Loucy (cell line): Measurements from ENCODE around the gene ESYT3.

Experiments used
- EZH2phosphoT487 ChIP-seq: fragments of 200-600 bp; IDR thresholded peaks from 2 replicates; pipeline ENCODE4 v1.6.1; 2018; ENCODE audit warnings: antibody characterized with exemption, mild to moderate bottlenecking, moderate library complexity, borderline replicate concordance
- TF ChIP-seq, protein P1 (sequence below): fragments of 200-600 bp; sonication (generic); conservative IDR thresholded peaks from 2 replicates; pipeline ENCODE4 v1.5.1; 2014; ENCODE audit warnings: mild to moderate bottlenecking, antibody characterized with exemption, low read length

DNA sequence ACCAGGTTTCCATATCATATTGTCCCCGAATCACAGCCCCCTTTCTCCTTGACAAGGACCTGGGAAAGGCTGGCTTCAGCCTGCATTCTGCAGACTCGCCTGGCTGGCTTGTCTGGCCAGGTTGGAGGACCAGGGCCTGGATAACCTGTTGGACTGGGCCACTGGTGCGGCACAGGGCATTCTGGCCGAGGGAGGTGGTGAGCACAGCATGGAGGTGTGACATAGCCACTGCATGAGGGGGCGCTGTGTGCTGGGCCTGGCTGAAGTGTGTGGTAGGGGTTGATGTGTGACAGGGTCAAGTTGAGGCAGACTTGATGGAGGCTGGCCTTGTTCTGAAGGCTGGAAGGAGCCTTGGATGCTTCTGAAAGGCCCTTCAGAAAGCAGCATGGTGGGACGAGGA, 2.9 kb downstream of the ESYT3 start:
- TF ChIP-seq, protein P1, sequence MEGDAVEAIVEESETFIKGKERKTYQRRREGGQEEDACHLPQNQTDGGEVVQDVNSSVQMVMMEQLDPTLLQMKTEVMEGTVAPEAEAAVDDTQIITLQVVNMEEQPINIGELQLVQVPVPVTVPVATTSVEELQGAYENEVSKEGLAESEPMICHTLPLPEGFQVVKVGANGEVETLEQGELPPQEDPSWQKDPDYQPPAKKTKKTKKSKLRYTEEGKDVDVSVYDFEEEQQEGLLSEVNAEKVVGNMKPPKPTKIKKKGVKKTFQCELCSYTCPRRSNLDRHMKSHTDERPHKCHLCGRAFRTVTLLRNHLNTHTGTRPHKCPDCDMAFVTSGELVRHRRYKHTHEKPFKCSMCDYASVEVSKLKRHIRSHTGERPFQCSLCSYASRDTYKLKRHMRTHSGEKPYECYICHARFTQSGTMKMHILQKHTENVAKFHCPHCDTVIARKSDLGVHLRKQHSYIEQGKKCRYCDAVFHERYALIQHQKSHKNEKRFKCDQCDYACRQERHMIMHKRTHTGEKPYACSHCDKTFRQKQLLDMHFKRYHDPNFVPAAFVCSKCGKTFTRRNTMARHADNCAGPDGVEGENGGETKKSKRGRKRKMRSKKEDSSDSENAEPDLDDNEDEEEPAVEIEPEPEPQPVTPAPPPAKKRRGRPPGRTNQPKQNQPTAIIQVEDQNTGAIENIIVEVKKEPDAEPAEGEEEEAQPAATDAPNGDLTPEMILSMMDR, result no peak
- no peak for TF ChIP-seq EZH2phosphoT487
